GM18909 (cell line): Measurements from ENCODE around the gene TBC1D8.

Experiments used
- ATAC-seq: cut with Tn5 transposase; IDR thresholded peaks from one replicate; pipeline ENCODE4 v1.9.1; 2021; ENCODE audit warnings: mild to moderate bottlenecking; ENCODE audit not compliant: unreplicated experiment, poor library complexity

The TBC1D8 gene

DNA sequence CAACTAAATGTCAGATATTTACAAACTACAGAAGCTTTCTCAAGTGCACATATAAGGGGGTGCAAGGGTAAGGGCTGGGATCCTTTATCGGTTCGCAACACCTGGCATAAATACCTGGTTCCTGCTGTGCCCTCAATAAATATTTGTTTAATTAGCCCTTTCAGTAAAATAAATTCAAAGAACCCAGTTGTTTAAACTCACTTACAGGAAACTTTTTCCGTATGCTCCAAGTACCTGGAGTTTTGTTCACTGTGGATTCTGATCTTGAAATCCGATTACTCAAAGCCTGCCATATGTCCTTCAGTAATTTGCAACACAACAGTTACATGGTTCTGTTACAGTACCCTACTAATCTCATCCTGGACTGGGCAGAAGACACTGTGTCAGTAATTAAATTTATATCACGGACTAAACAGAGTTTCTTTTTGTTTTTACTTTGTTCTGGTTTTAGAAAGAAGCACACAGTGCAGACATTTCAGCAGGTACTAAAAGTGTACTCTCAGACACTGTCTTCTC, 36.9 kb downstream of the TBC1D8 start:
- no peak for ATAC-seq

DNA sequence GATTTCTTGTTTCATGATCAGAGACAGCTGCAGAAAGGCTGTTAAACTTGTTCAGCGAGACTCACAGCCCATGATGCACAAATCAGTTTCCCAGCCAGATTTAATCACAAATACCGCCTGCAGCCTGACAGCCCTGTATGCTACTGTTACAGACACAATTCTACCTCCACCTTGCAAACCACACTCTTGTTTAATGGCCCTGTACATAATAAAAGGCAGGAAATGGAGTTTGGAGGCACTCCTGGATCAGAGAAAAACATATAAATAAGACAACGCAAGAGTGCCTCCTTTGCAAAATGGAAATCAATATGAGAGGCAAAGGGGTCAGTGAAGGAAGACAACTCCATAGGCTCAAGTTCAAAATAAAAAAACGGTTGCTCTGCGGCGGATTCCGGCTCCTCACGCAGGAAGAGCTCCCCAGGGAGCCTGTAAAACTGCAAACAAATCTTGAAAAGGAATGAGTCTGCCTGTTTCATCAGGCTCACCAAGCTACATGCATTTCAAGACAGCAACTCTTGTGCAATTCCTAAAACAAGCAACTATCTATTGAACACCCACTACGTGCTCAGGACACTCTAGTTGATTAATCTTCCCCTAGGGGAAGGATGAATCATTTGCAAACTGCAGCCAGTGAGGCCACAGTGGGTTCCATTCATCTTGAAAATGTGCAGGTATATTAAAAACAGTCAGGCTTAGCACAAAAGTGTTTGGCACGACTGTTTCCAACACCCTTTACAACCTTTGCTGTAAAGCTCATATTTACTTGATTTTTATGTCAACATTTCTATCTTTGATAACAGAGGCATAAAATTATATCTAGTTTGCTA, 37.5 kb downstream of the TBC1D8 start:
- no peak for ATAC-seq

GRCh38 chr2:101112772-101113157, 38.4 kb downstream of the TBC1D8 start:
- no peak for ATAC-seq

GRCh38 chr2:101111917-101112771, 39.0 kb downstream of the TBC1D8 start:
- no peak for ATAC-seq

- ATAC-seq, result no peak
Measured at GRCh38 chr2:101111262-101111838, 39.8 kb downstream of the TBC1D8 start.

DNA sequence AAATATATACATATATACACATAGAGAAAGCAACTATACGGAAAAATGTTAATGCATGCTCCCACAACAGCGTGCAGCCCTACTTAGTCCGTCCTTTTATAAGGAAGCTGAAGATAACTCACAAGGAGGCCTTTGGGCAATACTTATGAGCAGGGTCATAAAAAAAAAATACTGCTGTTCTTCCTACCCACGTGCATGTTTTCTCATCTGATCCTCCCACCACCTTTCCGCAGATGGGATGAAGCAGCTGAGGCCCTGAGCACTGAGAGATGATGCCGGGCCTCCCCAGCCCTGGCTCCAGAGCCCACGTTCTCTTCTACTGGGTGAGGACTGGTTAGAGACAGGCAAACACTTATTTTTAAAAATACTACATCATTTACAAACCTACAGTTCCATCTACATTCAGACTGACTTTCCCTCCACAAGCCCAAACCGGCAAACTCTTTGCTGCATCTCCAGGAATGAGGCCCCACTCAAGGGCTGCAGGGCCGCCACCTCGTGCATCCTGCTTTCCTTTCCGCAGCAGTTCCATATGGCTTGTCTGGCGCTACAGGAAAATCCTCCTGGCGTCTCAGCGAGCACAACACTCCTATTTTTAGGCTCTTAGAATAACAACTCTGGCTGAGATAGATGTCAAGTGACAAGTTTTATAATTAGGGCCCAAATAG, 41.6 kb downstream of the TBC1D8 start:
- no peak for ATAC-seq

GRCh38 chr2:101108357-101108756, 42.8 kb downstream of the TBC1D8 start:
- no peak for ATAC-seq

- ATAC-seq, result no peak
Measured at GRCh38 chr2:101107241-101107640, 43.9 kb downstream of the TBC1D8 start.

DNA sequence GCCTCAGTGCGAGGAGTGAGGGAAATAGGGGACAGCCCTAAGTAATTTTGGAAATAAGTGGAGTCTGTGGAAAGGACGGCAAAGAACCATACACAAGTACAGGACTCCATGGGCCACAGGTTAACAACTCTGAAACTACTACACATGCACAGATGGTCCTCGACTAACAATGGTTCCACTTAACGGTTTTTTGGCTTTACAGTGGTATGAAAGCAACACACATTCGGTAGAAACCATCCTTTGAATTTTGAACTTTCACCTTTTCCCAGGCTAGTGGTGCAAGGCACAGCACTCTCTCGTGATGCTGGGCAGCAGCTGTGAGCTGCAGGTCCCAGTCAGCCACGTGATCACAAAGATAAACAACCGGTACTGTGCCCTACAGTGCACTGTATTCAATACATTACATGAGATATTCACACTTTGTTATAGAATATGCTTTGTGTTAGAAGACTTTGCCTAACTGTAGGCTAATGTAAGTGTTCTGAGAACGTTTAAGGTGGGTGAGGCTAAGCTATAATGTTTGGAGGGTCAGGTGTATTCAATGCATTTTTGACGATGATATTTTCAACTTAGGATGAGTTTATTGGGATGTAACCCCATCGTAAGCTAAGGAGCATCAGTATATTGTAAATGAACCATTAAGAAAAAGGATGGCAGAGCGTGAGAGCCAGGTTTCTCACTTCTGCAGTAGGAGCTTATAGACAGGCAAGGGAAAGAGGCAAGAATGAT, 44.6 kb downstream of the TBC1D8 start:
- ATAC-seq, result no peak

GRCh38 chr2:101105654-101106053, 45.5 kb downstream of the TBC1D8 start:
- ATAC-seq, result no peak

DNA sequence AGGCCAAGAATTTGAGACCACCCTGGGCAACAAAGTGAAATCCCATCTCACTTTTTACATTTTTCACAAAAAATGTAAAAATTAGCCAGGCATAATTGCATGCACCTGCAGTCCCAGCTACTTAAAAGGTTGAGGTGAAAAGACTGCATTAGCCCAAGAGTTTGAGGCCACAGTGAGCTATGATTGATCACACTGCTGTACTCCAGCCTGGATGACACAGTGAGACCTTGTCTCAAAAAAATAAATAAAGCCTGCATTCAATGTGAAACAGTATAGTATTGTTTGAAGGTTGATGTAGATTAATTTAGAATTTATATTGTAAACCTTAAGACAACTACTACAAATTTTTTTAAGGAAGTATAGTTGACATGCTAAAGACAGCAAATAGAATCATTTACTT, 53.5 kb downstream of the TBC1D8 start:
- no peak for ATAC-seq

GRCh38 chr2:101096619-101097142, 54.5 kb downstream of the TBC1D8 start:
- ATAC-seq, result no peak

DNA sequence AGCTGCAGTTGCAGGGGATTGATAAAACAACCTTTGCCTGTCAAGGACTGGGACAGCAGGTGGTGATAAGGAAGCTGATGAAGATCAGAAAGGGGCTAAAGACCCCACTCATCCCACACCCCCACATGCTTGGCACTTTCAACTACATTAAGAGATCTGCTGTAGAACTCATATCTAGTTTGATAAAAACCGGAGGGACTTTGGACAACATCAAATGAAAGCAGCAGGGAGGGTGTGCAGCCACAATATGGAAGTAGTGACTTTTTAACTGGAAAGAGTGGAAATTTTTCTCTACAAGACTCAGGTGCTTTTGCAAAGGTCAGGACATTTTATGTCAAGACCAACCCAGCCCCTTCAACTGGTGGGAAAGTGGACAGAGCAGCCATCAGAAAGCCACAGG, 56.8 kb downstream of the TBC1D8 start:
- ATAC-seq, result no peak

DNA sequence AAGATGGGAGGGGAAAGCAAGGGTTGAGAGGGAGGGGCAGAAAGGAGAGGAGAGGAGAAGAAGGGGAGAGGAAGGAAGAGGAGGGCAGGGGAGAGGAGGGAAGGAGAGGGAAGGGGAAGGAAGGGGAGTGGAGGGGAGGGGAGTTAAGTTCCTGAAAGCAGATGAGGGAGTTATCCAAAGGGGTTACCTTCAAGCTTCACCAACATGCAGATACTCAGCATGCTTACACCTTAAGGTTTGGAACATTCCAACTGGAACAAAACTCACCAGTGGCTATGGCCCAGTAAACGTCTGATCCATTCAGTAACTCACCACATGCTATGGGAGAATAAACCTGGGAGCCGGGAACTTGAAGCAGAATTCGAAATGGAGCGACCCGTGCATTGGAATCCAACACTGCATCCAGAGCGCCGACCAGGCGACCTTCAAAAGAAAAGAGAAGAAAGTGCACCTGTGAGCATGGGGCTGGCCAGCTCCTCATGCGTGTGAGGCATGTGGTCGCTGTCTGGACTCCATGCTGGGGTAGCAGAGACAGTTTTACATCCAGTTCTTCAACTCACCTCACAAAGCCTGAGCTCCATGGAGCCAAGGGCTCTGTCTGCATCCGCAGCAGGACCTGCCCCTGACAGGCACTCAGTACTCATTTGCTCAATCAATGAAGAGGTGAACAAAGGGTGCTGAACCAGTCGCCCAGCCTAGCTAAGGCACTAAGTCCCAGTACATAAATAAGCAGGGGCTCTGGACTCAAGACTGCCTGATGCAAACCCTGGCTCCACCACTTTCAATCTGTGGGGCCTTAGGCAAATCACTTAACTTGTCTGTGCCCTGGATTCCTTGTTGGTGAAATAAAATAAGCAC, 61.0 kb downstream of the TBC1D8 start:
- no peak for ATAC-seq

DNA sequence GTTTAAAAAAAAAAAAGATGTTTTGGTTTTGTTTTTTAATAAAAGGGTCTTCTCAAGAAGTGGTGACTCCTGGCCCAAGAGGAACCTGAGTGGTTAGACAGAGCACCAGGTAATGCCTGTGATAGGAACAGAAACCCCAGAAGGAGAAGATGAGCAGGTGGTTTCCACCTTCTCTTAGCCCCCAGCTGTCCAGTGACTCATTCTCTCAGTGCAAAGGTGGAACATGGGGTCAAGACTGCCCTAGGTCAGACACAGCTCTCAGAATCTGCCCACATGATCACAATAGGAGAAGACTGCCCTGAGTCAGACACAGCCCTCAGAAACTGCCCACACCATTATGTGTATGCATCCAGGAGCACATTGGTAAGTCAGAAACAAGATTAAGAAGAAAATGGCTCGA, 61.8 kb downstream of the TBC1D8 start:
- ATAC-seq, result peak; percentile 95

- ATAC-seq, result no peak
Measured at GRCh38 chr2:101087638-101088037, 63.5 kb downstream of the TBC1D8 start.

- no peak for ATAC-seq
Measured at GRCh38 chr2:101083613-101084012, 67.6 kb downstream of the TBC1D8 start.

DNA sequence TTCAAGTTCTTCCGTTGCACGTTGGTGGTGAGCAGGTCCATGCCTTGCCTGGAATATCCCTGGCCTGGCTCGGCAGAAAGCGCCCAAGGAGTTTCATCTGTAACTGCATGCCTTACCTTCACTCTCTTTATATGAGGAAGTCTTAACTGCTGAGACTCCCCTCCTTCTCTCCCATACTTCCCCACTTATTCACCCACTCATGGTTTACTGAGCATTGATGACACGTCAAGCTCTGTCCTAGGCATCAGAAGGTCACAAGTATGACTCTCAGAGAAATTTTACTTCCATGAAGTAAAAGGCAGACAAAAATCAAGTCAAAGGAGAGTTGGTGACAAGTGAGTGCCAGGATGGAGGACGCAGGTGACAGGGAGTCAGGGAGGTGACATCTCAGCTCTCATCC, 68.2 kb downstream of the TBC1D8 start:
- no peak for ATAC-seq
